NAMALWA (cell line): ENCODE measurements around the gene HSD17B7.

ENCODE experiments used
- DNase-seq: peaks from one replicate; pipeline ENCODE4 v3.0.0-alpha.2; 2015; ENCODE audit warnings: low spot score

The HSD17B7 gene

DNA sequence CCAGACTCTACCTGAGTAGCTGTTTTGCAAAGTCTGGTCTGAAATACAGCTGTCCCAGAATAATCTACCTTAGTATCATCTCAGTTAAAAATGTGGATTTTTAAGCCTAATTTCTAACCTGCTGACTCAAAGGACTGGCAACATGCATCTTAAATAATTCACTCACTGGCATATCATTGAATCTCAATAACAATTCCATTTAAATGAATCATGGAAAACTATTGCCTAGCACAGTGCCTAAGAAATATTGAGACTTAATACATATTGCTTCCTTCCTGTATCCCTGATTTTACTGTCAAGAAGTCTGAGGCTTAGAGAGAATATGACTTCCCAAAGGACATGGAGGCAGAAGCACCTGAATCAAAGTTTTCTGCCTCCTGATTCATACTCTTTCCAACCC is 67.3 kb downstream of the HSD17B7 start:
- no peak for DNase-seq

- DNase-seq = no peak
Observed at GRCh38 chr1:162859191-162859590, 68.7 kb downstream of the HSD17B7 start.

- DNase-seq = no peak
Observed at GRCh38 chr1:162861101-162861500, 70.6 kb downstream of the HSD17B7 start, which contains the start of gene CCDC190. Gene CCDC190 (minus strand): TSS chr1:162861175. CDS start chr1:162859646, 1,529 bp downstream.

- DNase-seq = no peak
Observed at GRCh38 chr1:162861625-162862024, 71.1 kb downstream of the HSD17B7 start.
